IPS-20b (cell line): ENCODE results near the gene VEGFB.
A peak's percentile ranks its signal among the peaks of the same experiment; 100 is the strongest.

Source experiments
- H3K27ac ChIP-seq: one replicate; pipeline ENCODE4 v1.5.1; 2013; ENCODE audit warnings: low read length
- H3K27me3 ChIP-seq: 2 replicates; pipeline ENCODE4 v1.6.1; 2013; ENCODE audit warnings: mild to moderate bottlenecking, low read length, inconsistent platforms; ENCODE audit not compliant: insufficient read depth
- H3K36me3 ChIP-seq: 2 replicates; pipeline ENCODE4 v1.6.1; 2013; ENCODE audit warnings: low read depth, mild to moderate bottlenecking, inconsistent platforms, low read length, moderate library complexity; ENCODE audit not compliant: insufficient read depth
- H3K4me1 ChIP-seq: 2 replicates; pipeline ENCODE4 v1.6.1; 2013; ENCODE audit warnings: mild to moderate bottlenecking, control low read depth, inconsistent platforms, low read length, moderate library complexity; ENCODE audit not compliant: insufficient read depth
- H3K4me3 ChIP-seq: 2 replicates; pipeline ENCODE4 v1.5.1; 2013; ENCODE audit warnings: mild to moderate bottlenecking, low read length, inconsistent platforms
- H3K9ac ChIP-seq: 2 replicates; pipeline ENCODE4 v1.6.1; 2013; ENCODE audit warnings: low read depth, mild to moderate bottlenecking, inconsistent platforms, low read length, moderate library complexity
- H3K9me3 ChIP-seq: 2 replicates; pipeline ENCODE4 v1.6.1; 2013; ENCODE audit warnings: mild to moderate bottlenecking, low read depth, low read length, inconsistent platforms; ENCODE audit not compliant: insufficient read depth

The VEGFB gene

DNA sequence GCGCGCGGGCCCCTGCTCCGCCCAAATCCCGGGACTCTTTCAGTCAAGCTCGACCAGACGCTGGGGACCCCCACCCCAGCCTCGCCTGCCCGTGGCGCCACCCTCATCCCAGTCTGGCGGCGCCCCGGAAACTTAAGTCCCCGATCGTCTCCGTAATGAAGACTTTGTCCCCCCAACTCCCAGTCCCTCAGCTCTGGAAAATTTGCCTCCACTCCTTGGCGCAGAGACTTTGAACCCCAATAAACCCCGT, 17.3 kb downstream of the VEGFB start:
- no peaks in the 10 kb centered on the region for H3K27me3 ChIP-seq
- H3K4me1 ChIP-seq, result peaks cover 28% of the 10 kb centered on the region
- peak overlapping the region; percentile 90; the same call in 1 of the 2 replicates for H3K9ac ChIP-seq
- no peaks in the 10 kb centered on the region for H3K9me3 ChIP-seq
- peak overlapping the region; percentile 94 for H3K4me3 ChIP-seq
- peaks cover 23% of the 10 kb centered on the region for H3K36me3 ChIP-seq
- H3K27ac ChIP-seq, result peak overlapping the region; percentile 32

DNA sequence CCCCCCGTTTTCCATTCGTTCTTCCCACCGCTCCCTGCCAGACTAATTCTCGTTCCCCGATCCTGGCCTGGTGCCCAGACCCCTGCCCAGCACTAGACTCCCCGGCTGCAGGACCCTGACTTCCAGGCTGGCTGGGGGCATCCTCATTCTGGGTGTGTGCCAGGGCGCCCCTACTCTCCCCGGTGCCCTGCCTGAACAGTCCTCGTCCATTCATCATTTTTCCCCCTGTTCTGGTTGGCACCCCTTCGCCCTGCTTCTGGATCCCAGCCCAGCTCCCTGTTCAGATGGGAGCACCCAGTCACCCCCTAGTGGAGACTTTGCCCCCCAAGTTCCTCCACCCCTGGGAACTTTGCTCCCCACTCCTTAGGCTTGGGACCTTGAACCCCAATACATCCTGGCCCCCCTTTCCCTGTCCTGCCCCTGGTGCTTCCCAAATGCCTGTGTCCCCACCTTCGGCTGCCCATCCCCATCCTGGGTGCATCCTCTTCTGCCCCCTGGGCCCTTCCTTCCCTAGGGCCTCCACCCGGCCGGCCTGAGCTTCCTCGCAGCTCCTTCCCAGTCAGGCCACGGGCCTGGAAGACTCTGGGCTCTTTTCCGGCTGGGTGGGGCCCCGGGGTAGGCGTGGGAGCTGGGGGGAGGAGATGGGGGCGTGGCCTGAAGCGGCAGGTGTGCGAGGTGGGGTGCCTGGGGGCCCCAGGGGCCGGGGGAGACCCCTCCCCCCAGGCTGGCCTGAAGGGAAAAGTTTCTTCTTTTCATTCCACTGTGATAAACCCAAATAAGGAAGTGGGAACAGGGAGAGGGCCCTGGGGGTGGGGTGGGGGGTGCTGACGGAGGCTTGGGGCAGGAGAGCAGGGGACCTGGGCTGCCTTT, 17.9 kb downstream of the VEGFB start:
- Histone ChIP-seq H3K4me1 (peaks cover 28% of the 10 kb centered on the region), H3K27me3 (no peaks in the 10 kb centered on the region), H3K36me3 (peaks cover 24% of the 10 kb centered on the region), H3K27ac (peak overlapping the region; percentile 32), H3K9me3 (no peaks in the 10 kb centered on the region), H3K9ac (peak overlapping the region; percentile 90; the same call in 1 of the 2 replicates), H3K4me3 (peak overlapping the region; percentile 94)

DNA sequence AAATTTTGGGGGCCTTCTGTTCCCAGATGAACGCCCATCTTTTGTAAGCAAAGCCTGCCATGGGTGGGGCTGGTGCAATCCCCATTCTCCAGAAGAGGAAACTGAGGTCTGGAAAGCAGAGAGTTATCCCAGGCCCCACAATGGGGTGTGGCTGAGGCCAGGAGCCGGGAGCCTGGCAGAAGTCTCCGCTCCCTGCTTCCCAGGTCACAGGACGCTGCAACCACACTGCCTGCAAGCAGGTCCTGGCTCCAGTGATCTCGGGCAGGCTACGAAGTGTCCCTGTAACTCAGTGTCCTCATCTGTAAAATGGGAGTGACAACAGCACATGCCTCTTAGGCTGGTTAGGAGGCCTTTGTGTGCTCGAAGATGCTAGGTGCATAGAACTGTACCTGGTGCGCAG, 18.7 kb downstream of the VEGFB start:
- Histone ChIP-seq H3K27me3 (no peaks in the 10 kb centered on the region), H3K9ac (peak overlapping the region; percentile 90; the same call in 1 of the 2 replicates), H3K36me3 (peaks cover 24% of the 10 kb centered on the region), H3K9me3 (no peaks in the 10 kb centered on the region), H3K27ac (no peak overlapping the region), H3K4me1 (peaks cover 24% of the 10 kb centered on the region), H3K4me3 (peak overlapping the region; percentile 94; the same call in 1 of the 2 replicates)

DNA sequence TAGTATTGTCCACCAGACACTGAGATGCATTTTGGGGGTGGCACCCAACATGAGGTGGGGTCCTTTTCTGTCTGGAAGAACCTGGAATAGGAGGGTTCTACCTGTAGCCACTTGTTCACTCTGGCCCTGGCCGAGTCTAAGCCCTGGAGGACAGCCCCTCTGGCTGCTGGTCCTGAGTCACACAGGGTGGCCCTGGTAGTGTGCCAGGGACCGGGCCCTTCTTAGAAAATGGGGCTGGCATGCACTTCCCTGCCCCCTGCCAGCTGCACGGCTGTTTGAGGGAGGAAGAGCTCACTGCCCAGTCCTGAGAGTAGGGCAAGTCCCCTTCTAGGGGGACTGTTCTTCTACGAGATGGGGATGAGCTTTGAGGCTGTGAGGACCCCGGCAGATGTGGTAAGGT, 19.1 kb downstream of the VEGFB start:
- Histone ChIP-seq H3K4me1 (peaks cover 20% of the 10 kb centered on the region), H3K36me3 (peaks cover 29% of the 10 kb centered on the region), H3K27me3 (no peaks in the 10 kb centered on the region), H3K27ac (no peak overlapping the region), H3K4me3 (peak overlapping the region; percentile 94; the same call in 1 of the 2 replicates), H3K9ac (peak overlapping the region; percentile 90; the same call in 1 of the 2 replicates), H3K9me3 (no peaks in the 10 kb centered on the region)

DNA sequence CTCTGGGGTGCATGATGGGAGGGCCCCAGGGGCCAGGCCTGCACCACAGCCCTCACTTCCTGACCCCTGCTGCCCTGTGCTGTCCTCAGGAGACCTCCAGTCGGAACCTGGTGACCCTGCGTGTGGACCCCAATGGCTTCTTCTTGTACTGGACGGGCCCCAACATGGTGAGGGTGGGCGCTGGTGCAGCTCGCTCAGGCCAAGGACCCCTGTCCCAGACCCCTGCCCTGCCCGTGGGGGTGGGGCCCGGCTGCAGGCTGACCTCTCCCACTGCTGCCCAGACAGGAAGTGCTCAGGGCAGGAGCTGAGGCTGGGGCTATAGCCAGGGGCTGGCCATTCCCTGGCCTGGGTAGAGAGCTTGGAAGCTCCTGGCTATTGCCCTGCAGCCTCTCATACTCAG, 19.9 kb downstream of the VEGFB start:
- peaks cover 37% of the 10 kb centered on the region for H3K36me3 ChIP-seq
- no peaks in the 10 kb centered on the region for H3K27me3 ChIP-seq
- peaks cover 13% of the 10 kb centered on the region; the same call in 1 of the 2 replicates for H3K4me1 ChIP-seq
- H3K9me3 ChIP-seq, result no peaks in the 10 kb centered on the region
- H3K4me3 ChIP-seq, result no peak overlapping the region
- H3K27ac ChIP-seq, result no peak overlapping the region
- H3K9ac ChIP-seq, result no peak overlapping the region

DNA sequence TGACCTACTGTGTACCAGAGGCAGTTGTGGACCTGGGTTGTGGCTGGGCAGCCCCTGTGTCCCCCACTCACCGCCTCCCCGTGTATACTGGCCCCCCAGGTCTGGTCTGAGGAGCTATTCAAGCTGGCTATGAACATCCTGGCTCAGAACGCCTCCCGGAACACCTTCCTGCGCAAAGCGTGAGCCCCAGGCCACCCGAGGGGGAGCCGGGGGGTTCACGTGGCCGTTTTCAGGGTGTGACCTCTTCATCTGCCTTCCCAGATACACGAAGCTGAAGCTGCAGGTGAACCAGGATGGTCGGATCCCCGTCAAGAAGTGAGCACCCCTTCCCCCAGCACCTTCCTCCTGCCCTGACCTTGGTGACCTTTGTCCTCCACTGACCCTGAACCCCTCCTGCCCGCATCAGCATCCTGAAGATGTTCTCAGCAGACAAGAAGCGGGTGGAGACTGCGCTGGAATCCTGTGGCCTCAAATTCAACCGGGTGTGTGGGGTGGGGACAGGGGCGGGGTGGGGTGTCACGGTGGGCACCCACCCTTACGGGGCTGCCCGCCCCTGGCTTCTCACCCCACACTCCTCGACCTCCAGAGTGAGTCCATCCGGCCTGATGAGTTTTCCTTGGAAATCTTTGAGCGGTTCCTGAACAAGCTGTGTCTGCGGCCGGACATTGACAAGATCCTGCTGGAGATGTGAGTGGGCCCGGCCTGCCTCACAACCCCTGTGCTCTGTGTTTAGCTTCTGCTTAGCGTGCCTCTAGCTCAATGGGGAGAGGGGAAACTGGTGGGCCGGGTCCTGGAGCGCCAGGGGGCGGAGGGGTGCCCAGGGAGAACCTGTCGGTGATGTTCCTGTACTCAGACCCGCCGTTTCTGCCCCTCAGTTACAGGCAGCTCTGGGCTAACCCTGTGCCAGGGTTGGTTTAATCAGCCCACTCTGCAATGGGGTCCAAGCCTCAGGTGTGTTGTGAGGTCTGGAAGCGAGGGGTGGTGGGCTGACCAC, 21.0 kb downstream of the VEGFB start:
- Histone ChIP-seq H3K36me3 (peaks cover 48% of the 10 kb centered on the region), H3K27ac (no peak overlapping the region), H3K27me3 (no peaks in the 10 kb centered on the region), H3K4me1 (peaks cover 3% of the 10 kb centered on the region; the same call in 1 of the 2 replicates), H3K9ac (no peak overlapping the region), H3K4me3 (no peak overlapping the region), H3K9me3 (no peaks in the 10 kb centered on the region)

DNA sequence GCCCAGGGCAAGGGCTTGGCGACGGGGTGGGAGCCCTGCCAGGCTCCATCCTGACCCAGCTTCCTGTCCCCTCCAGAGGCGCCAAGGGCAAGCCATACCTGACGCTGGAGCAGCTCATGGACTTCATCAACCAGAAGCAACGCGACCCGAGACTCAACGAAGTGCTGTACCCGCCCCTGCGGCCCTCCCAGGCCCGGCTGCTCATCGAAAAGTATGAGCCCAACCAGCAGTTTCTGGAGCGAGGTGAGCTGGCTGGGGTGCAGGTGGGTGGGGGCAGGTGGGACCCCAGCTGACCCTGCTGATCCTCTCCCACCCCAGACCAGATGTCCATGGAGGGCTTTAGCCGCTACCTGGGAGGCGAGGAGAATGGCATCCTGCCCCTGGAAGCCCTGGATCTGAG, 21.9 kb downstream of the VEGFB start:
- no peak overlapping the region for H3K4me3 ChIP-seq
- H3K9me3 ChIP-seq, result no peaks in the 10 kb centered on the region
- no peak overlapping the region for H3K27ac ChIP-seq
- no peaks in the 10 kb centered on the region for H3K4me1 ChIP-seq
- peaks cover 57% of the 10 kb centered on the region for H3K36me3 ChIP-seq
- H3K9ac ChIP-seq, result no peak overlapping the region
- H3K27me3 ChIP-seq, result no peaks in the 10 kb centered on the region

DNA sequence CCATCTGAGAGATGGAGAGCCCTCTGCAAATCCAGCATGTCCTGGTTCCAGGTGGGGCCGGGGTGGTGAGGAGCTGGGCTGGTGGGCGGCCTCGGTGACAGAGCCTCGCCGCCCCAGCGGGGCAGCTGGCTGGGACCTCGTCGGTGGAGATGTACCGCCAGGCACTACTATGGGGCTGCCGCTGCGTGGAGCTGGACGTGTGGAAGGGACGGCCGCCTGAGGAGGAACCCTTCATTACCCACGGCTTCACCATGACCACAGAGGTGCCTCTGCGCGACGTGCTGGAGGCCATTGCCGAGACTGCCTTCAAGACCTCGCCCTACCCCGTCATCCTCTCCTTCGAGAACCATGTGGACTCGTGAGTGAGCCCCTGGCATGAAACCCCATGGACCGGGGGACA, 24.0 kb downstream of the VEGFB start:
- no peaks in the 10 kb centered on the region for H3K9me3 ChIP-seq

DNA sequence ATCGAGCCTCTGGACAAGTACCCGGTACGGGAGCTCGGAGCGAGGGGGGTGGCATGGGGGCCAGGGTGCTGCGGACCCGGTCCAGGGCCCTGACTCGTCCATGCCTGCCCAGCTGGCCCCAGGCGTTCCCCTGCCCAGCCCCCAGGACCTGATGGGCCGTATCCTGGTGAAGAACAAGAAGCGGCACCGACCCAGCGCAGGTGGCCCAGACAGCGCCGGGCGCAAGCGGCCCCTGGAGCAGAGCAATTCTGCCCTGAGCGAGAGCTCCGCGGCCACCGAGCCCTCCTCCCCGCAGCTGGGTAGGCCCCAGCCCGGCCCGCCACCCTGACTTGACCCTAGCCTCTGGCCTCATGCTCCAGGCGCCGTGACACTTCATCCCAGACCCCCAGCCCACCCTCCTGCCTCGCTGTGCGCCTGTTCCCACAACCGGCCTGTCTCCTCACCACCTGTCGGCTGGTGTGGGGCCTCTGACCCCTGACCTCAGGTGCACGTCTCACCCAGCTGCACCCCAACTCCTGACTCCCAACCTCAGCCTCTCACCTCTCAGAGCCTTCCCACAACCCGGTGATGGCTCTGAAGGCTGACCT, 24.7 kb downstream of the VEGFB start:
- Histone ChIP-seq H3K27me3 (no peaks in the 10 kb centered on the region), H3K4me1 (peaks cover 3% of the 10 kb centered on the region; the same call in 1 of the 2 replicates), H3K9ac (no peak overlapping the region), H3K27ac (no peak overlapping the region), H3K36me3 (peaks cover 84% of the 10 kb centered on the region), H3K9me3 (no peaks in the 10 kb centered on the region), H3K4me3 (no peak overlapping the region)

More for the DNA sequence above, 24.0 kb downstream of the VEGFB start:
- no peak overlapping the region for H3K27ac ChIP-seq
- H3K4me1 ChIP-seq, result peaks cover 1% of the 10 kb centered on the region; the same call in 1 of the 2 replicates
- H3K27me3 ChIP-seq, result no peaks in the 10 kb centered on the region
- H3K36me3 ChIP-seq, result peaks cover 77% of the 10 kb centered on the region
- no peak overlapping the region for H3K4me3 ChIP-seq
- no peak overlapping the region for H3K9ac ChIP-seq

DNA sequence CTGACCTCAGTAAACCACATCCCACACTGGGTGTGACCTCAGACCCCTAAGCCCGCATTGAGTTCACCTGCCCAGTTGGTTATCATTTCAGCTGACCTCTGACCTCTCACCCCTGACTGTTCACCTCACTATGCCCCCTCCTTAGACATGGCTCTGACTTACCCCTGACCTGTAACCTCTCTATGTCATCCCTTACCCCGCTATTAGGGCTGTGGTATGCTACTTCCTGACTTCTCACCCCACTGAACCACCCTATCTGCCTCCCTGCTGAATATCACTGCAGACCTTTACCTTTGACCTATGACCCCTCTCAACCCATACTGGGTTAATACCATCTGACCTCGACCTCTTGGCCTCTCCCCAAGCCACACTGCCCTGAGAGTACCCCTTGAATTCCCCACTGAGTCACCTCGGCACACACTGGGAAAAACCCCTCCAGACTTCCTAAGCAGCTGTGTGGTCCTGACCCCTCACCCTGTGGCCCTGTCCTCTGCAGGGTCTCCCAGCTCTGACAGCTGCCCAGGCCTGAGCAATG, 25.2 kb downstream of the VEGFB start:
- no peak overlapping the region for H3K27ac ChIP-seq
- peaks cover 88% of the 10 kb centered on the region for H3K36me3 ChIP-seq
- peaks cover 3% of the 10 kb centered on the region; the same call in 1 of the 2 replicates for H3K4me1 ChIP-seq
- no peaks in the 10 kb centered on the region for H3K9me3 ChIP-seq
- no peak overlapping the region for H3K9ac ChIP-seq
- no peak overlapping the region for H3K4me3 ChIP-seq
- no peaks in the 10 kb centered on the region for H3K27me3 ChIP-seq

DNA sequence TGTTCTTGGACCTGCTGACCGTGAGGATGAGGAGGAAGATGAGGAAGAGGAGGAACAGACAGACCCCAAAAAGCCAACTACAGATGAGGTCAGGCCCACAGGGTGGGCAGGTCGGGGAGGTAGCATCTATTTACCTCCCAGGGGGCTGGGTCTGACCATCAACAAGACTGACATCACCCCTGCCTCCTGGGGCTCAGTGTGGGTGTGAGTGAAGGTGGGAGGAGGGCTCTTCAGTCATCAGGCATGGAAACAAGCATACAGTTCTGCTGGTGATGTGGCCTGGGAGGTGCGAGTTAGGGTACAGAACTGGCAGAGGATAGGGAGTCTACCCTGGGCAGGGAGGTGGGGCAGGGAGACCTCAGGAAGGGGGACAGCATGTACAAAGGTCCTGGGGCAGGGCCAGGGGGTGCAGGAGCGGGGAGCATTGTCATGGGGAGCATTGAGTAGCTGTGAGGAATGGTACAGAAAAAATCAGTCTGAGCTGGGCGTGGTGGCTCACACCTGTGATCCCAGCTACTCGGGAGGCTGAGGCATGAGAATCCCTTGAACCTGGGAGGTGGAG, 25.8 kb downstream of the VEGFB start:
- no peak overlapping the region for H3K27ac ChIP-seq
- H3K4me1 ChIP-seq, result peaks cover 3% of the 10 kb centered on the region; the same call in 1 of the 2 replicates
- H3K9ac ChIP-seq, result no peak overlapping the region
- no peak overlapping the region for H3K4me3 ChIP-seq
- no peaks in the 10 kb centered on the region for H3K9me3 ChIP-seq
- peaks cover 85% of the 10 kb centered on the region for H3K36me3 ChIP-seq
- H3K27me3 ChIP-seq, result no peaks in the 10 kb centered on the region
